Measurements from ENCODE around the gene PTH1R.

PTH1R gene

GRCh38 chr3:46921041-46921440, 43.5 kb downstream of the PTH1R start:
- TF ChIP-seq REST (IDR thresholded peaks at IDR 0.05; ENCODE audit: insufficient replicate concordance, low read depth) (no peak), POLR2AphosphoS5 (IDR thresholded peaks at IDR 0.05; ENCODE audit: low read depth) (no peak), SPI1 (IDR thresholded peaks at IDR 0.05; ENCODE audit: borderline replicate concordance, low read depth) (no peak), CTCF (IDR thresholded peaks at IDR 0.05; ENCODE audit: insufficient read depth, low read length) (no peak), GABPA (IDR thresholded peaks at IDR 0.05; ENCODE audit: low read depth) (no peak)
- no peaks in the 10 kb centered on the region for H3K27me3 ChIP-seq (ENCODE audit: insufficient read depth, poor library complexity, severe bottlenecking)
- no peak for DNase-seq (ENCODE audit: low read depth in 1 of 2, low spot score in 1 of 2)
- H3K27ac ChIP-seq (replicated peaks) = no peak overlapping the region
- no peak overlapping the region for H3K4me3 ChIP-seq (replicated peaks; ENCODE audit: insufficient read depth, low read length)

- Histone ChIP-seq H3K27me3 (ENCODE audit: insufficient read depth, poor library complexity, severe bottlenecking) (no peaks in the 10 kb centered on the region), H3K27ac (replicated peaks) (no peak overlapping the region), H3K4me3 (replicated peaks; ENCODE audit: insufficient read depth, low read length) (no peak overlapping the region)
- TF ChIP-seq REST (IDR thresholded peaks at IDR 0.05; ENCODE audit: insufficient replicate concordance, low read depth) (no peak), SPI1 (IDR thresholded peaks at IDR 0.05; ENCODE audit: borderline replicate concordance, low read depth) (no peak), POLR2AphosphoS5 (IDR thresholded peaks at IDR 0.05; ENCODE audit: low read depth) (no peak), CTCF (IDR thresholded peaks at IDR 0.05; ENCODE audit: insufficient read depth, low read length) (no peak), GABPA (IDR thresholded peaks at IDR 0.05; ENCODE audit: low read depth) (no peak)
- no peak for DNase-seq (ENCODE audit: low read depth in 1 of 2, low spot score in 1 of 2)
Observed at GRCh38 chr3:46921871-46922271, 44.4 kb downstream of the PTH1R start.

- H3K27me3 ChIP-seq (ENCODE audit: insufficient read depth, poor library complexity, severe bottlenecking) = no peaks in the 10 kb centered on the region
- H3K27ac ChIP-seq (replicated peaks) = no peak overlapping the region
- no peak overlapping the region for H3K4me3 ChIP-seq (replicated peaks; ENCODE audit: insufficient read depth, low read length)
- DNase-seq (ENCODE audit: low read depth in 1 of 2, low spot score in 1 of 2) = no peak
- TF ChIP-seq REST (IDR thresholded peaks at IDR 0.05; ENCODE audit: insufficient replicate concordance, low read depth) = no peak
- no peak for TF ChIP-seq CTCF (IDR thresholded peaks at IDR 0.05; ENCODE audit: insufficient read depth, low read length)
Observed at GRCh38 chr3:46922426-46922825, 44.9 kb downstream of the PTH1R start.
